Stimulated activated naive CD4-positive, alpha-beta T cell treated with Interleukin-2 at 50 U/mL for 16 hours (primary cell): ENCODE data around the gene MCM3AP.

Source experiments
- DNase-seq: peaks from one replicate; lab custom pipeline; 2025; lab: John Stamatoyannopoulos, UW

The MCM3AP gene

GRCh38 chr21:46285206-46285661 is at the start of gene MCM3AP:
TSS of gene MCM3AP (minus strand) at chr21:46285611. CDS start at chr21:46285286, 325 bp downstream.
- DNase-seq, result no peak

- no peak for DNase-seq
Observed at GRCh38 chr21:46334351-46335140, 49.1 kb upstream of the MCM3AP start.

DNA sequence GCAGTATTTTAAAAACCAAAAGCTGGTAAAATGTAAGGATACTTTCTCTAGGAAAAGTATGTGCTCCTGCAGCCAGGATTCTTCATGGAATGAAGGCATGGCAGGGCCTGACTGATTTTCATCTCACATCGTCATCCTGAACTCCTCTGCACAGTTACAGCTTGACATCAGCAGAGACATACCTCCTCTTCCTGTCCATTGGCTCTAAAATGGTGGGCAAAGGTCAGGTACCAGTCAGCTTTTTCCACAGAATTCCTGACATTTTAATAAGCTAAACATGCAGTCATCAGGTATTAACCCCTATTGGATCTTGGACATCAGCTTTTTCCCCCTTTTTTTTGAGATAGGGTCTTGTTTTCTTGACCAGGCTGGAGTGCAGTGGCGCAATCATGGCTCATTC is 44.4 kb upstream of the MCM3AP start:
- no peak for DNase-seq

GRCh38 chr21:46328151-46328550 is 42.7 kb upstream of the MCM3AP start:
- no peak for DNase-seq

DNA sequence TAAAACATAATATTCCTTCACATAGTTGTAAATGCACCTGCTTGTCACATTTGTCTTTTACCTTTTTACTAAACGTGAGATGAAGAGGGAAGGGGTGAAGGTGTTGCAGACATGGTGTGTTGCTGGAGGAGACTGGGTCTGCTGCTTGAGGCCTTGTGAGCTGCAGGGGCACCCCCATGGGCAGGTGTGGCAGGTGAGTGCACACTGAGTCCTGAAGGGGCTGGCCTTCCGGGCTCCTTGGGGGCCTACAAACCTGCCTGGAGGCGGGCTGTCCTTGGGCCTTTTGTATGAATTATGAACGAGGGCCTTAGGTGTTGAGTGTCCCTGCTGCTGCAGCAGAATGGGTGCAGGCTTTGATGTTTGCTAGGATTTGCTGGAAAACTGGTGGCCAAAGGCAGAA is 42.3 kb upstream of the MCM3AP start:
- no peak for DNase-seq

GRCh38 chr21:46326110-46326703 is 40.8 kb upstream of the MCM3AP start:
- no peak for DNase-seq

GRCh38 chr21:46325073-46325912 is 39.9 kb upstream of the MCM3AP start:
- DNase-seq, result peak; percentile 38

GRCh38 chr21:46324390-46325072 is 39.1 kb upstream of the MCM3AP start:
- DNase-seq, result peak; percentile 88

- peak; percentile 96 for DNase-seq
Observed at GRCh38 chr21:46323710-46324389, 38.4 kb upstream of the MCM3AP start, which contains the start of the genes C21orf58 and PCNT. TSS of gene C21orf58 (minus strand) at chr21:46323870. CDS start at chr21:46322738, 1,132 bp downstream. TSS of gene PCNT (plus strand) at chr21:46324156. CDS start at chr21:46324229, 73 bp downstream.

- no peak for DNase-seq
Observed at GRCh38 chr21:46323227-46323709, 37.9 kb upstream of the MCM3AP start.

GRCh38 chr21:46322351-46323226 is 37.2 kb upstream of the MCM3AP start:
- DNase-seq, result peak; percentile 20

DNA sequence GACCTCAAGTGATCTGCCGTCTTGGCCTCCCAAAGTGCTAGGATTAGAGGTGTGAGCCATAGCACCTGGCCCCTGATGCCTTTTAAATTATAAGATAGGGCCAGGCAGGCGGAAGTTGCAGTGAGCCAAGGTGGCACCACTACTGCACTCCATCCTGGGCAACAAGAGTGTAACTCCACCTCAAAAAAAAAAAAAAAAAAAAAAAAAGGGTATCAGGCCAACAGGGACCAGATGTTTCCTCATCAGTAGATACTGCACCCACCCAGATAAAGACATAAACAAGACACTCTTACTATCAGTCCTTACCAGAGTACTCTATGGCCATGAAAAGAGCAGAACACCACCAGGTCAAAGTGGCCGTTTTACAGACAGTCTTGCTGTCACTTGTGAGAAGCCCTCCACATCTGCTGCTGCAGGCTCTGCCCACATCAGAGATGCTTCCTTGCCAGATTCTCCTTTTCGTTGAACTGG is 35.0 kb upstream of the MCM3AP start:
- no peak for DNase-seq

- DNase-seq, result no peak
Observed at GRCh38 chr21:46319186-46319585, 33.8 kb upstream of the MCM3AP start.

- DNase-seq, result no peak
Observed at GRCh38 chr21:46318464-46318845, 33.0 kb upstream of the MCM3AP start.

DNA sequence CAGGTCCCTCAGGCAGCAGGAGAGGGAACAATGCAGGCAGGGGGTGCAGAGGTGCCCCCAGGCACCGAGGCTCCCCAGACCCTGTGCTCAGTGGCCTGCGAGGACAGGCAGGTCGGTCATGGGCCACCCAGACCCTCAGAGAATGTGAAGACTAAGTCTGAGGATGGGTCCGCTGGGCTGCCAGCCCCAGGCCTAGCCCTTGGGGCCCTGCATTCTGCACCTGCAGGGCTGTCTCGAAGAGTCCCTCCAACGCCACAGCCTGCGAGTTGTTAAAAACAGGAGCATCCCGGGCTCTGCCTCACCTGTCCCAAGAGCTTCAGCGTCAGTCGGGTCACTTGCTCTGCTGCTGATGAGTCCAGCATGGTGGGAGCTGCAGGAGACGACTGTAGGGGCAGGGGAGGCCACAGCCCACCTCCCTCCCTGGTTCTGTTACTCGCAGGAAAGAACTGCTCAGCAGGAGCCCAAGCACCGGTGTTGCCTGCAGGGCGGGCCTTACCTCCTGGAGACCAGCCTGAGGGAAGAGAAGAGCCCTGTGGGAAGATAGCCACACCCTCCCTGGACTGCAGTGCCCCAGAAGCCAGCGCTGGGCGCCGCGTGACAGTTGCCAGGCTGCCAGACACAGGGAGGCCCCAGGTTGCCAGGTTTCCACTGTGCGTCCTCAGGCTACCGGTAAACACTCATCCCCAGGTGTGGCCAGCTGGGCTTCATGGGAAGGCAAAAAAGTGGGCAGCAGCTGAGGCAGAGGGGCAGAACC is 32.5 kb upstream of the MCM3AP start:
- DNase-seq, result no peak

DNA sequence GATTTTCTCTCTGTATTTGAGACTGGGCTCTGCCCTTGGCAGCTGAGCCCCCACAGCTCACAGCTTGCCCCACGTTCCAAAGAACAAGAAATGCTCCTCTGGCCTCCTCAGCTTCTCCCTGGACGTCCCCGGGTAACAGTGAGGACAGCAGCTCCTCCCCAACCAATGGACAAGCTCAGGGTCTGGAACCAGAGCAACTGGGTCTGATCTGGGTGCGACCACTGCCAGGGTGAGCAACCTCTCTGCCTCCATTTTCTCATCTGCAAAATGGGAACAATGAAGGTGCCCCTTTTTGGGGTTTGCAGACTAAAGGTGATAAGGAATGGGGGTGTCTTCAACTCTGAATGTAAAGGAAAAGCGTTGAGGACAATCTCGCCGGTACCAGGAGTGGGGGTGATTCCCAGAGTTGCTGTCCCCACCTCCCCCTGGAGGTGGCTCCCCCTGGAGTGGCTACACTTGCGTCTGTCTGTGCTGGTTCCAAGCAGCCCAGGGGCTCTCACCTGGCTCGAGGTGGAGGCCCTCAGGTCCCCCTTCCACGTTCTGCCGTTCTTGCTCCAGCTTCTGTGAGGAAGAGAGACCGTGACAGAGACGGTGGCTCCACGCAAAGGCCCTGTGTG is 31.4 kb upstream of the MCM3AP start:
- DNase-seq, result no peak

DNA sequence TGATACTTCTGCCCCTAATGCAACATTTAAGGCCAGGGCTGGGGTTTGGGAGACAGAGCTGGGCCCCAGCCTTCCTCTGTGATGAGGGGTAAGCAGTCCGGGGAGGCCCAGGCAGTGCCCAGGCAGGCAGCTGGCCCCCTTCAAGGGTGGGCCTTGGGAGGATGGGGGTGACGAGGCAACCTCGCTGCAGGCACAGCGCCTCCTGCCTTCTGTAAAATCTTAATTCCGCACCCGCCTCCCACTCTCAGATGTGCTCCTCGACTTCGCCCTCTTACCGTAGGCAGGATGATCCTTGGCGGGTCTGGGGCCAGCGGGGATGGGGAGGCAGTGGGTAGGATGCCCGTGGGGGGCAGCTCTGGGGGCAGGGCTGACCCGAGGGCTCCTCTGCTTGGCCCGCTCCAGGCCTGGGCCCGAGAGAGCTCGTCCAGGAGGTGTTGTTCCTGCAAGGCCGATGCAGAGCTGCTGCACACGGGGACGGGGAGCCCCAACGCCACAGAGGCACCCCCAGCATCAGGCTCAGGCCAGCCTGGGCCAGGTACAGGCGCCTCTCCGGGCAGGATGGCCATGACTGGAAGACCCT is 29.1 kb upstream of the MCM3AP start:
- no peak for DNase-seq

GRCh38 chr21:46312949-46313348 is 27.5 kb upstream of the MCM3AP start:
- no peak for DNase-seq
